RCC 7860 (cell line): ENCODE data around the gene MATN1.
"Not testable (repeated sequence)": the region's sequence is repeated elsewhere in the genome, so short reads cannot be mapped to it uniquely, and the experiment has no call there.

Experiments used
- DNase-seq: peaks from one replicate; pipeline ENCODE4 v3.0.0-alpha.2; 2015; ENCODE audit warnings: low spot score
- FAIRE-seq: peaks from 2 replicates; lab custom pipeline; 2012; peaks lifted over from hg19 to GRCh38; lab: Jason Lieb, UNC

MATN1 gene

DNA sequence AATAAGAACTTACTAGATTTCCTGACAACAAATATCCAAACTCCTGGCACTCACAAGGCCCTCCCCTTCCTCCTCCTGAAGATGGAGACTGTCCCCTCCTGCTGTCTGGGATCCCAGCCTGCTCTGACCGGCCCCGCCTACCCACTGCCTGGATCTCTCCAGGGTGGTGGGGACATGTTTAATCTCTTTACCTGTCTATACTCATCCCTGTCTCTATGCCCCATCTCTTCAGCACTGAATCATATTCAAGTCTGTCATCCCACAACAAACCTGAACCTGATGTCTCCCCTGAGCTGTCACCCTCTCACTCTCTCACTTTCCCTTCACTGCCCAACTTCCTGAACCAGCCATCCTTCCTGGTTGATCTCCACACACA lies 22.1 kb downstream of the MATN1 start:
- FAIRE-seq (no peak), DNase-seq (no peak)

DNA sequence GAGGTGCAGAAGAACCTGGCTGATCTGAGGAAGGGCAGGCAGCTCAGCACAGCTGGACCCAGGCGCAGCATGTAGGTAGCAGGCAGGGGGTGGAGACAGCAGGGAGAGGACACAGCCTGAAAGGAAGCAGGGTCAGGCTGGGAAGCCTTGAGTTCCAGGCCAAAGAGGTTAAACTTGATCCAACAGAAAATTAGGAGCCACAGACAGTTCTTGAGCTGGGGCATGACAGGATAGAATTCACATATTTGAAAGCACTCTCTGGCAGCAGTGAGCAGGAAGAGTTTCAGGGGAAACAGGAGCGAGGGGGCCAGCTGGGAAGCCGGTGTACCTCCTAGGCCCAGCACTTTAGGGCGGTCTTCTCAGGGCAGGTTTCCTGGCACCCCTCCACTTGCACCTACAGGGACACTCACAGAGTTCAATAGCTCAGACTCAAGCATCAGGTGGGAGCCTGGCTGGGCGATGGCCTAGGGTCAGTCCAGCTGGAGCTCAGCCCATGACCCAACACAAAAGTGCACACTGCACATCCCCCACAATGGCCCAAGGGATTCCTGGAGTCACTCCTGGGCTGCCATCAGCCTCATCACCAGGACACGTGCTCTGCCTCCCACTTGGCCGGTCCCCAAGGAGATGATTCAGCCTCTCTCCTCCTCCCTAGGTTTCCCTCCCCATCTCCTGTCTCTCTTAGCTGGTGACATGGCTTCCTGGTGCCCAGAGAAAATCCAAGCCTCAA lies 22.7 kb downstream of the MATN1 start:
- peak; percentile 83 for FAIRE-seq
- DNase-seq: peak; percentile 75

- DNase-seq (no peak), FAIRE-seq (no peak)
Observed at GRCh38 chr1:30699762-30700161, 23.6 kb downstream of the MATN1 start.

DNA sequence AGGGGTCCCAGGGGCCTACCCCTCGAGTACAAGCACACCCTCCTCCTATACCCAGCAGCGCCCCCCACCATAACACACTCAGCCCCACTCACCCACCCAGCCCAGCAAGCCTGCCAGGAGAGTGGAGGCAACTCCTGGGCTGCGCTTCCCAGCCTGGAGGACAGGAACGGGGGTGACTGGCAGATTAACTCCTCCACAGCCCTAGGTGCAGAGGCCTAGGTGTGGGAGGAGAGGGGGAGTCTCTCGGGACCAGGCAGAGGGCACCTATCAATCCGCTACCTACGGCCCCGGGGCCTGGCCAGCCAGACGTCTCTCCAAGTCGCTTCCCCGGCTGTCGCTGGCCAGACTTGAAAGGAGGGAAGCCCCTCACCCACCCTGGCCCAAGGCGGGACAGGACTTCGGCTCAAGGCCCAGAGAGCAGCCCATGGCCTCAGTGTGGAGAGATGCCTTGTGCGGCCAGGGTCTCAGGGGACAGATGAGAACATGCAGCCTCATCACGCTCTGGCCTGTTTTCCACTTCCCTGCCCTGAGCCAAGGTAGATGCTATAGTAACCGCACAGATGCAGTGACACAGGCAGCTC lies 24.9 kb downstream of the MATN1 start:
- DNase-seq: no peak
- FAIRE-seq: no peak

GRCh38 chr1:30697571-30698376 lies 25.6 kb downstream of the MATN1 start:
- DNase-seq (peak; percentile 49), FAIRE-seq (no peak)

- FAIRE-seq: no peak
- DNase-seq: no peak
Observed at GRCh38 chr1:30696831-30697230, 26.6 kb downstream of the MATN1 start.

DNA sequence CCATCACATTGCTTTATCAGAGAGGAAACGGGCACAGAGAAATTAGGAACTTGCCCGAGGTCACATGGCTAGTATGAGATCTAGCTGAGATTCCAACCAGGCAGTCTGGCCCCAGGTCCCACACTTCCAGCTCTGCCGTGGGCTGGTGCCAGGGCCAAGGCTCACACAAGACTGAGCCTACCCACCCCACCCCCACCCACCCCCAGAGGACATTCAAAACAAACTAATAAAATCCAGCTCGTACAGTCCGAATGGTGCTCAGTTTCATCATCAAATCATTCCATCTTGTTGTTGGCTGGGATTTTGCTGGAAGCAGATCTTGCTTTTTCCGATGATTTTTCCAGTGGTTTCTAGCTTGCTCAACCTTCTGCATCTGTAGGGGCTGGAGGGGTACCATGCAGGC lies 27.9 kb downstream of the MATN1 start:
- FAIRE-seq: no peak

GRCh38 chr1:30694280-30695175 lies 28.9 kb downstream of the MATN1 start:
- FAIRE-seq: no peak
- no peak for DNase-seq

More for the DNA sequence above, 27.9 kb downstream of the MATN1 start:
- no peak for DNase-seq

DNA sequence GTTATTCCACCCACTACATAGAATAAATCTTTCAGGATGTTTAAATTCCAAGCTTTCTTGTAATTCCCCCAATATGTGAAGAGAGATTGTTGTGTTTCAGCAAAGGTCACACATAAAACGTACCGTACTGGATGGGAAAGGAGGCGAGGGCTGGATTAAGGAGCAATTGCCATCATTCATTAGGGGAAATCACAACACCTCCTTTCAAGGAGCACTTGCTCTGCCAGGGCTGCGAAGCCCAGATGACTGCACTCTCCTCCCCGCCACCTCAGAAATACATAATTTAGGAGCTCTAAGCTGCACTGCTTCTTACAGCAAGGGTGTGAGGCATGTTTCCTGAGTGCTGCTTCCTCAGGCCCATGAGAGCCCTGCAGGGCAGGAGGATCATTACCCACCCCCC lies 29.6 kb downstream of the MATN1 start:
- DNase-seq (no peak), FAIRE-seq (no peak)

DNA sequence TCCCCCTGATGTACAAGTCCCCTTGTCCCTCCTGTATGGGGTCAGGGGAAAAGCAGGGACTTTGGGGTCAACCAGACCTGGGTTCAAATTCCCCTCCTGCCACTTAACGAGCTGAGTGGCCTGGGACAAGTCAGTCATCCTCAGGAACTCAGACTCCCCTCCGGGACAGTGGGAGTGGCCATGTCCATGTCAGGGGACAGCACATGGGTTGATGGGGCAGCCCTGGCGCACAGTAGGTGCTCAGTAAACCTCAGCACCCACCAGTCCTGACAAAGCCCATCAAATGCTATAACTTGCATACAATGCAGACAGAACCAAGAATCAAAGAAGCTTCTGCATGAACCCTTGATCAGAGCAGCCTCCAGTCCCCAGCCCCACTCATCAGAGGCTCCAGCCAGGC lies 30.0 kb downstream of the MATN1 start:
- DNase-seq (no peak), FAIRE-seq (no peak)

DNA sequence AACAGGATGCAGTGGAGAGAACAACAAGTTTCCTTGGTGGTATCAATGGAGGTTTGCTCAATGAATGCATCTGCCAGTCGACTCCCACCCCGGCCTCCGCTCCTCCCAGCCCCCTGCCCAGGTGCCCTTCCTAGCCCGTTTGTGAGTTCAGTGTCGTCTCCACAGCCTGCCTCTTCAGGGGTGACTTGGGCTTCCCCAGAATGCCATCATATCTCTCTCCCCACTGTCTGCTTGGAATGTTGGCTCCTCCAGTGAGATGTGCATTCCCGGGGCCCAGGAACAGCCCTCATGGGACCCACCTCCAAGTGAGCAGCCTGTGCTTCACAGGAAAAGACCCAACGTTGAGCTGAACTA lies 30.5 kb downstream of the MATN1 start:
- FAIRE-seq: no peak

GRCh38 chr1:30692201-30692947 lies 31.0 kb downstream of the MATN1 start:
- no peak for DNase-seq
- FAIRE-seq: no peak

More for the DNA sequence above, 30.5 kb downstream of the MATN1 start:
- no peak for DNase-seq

DNA sequence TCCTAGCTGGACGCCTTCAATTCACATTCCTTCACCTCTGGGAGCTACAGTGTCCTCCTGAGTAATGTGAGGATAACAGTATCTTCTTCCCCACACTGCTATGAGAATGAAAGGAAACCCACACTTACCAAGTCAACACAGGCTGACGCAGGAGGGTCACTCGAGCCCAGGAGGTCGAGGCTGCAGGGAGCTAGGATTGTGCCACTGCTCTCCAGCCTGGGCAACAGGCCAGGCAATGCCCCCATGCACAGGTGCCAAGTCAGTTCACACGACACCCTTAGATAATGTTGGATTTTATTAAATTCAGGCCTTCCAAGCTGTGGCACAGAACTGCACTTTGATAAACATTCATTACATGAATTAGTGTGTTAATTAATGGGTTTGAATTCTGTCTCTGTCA lies 31.9 kb downstream of the MATN1 start:
- DNase-seq (no peak), FAIRE-seq (no peak)

GRCh38 chr1:30689901-30690645 lies 33.3 kb downstream of the MATN1 start:
- FAIRE-seq (peak; percentile 18), DNase-seq (peak; percentile 36)

DNA sequence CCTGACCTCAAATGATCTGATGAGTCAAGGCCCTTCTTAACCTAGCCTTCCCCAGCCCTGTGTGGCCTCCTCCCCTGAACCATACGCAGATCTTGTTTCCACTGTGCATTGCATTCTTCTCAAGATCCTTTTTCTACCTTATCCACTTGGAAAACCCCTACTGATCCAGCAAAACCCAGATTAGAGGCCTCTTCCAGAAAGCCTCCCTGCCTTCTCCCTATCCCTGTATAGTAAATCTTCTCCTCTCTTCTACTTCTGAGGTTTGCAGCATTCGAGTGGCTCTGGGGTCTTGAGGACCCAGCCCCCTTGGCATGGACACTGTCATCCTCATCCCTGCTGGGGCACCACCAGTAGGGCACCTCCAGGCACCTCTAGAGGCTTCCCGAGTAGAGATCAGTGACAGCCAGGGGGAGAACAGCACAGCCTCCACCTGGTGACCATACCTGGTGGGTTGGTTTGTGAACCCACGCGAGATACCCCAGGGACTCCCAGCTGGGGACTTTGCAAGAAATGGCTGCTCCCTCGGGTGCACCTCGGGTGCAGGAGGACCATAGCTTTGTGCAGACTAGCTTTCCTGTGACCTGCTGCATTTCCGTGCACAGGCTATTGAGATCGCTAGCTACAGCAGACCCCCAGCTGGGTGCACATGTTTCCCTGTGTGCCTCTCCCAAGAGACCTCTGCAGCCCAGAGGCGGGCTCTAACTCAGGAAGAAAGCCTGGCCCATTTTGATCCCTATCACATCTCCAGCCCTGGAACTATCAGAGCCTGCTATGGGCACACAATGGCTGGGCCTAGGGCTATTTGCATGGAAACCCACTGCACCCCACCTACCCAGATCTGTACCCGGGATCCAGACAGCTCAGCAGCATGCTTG lies 34.2 kb downstream of the MATN1 start:
- FAIRE-seq: no peak
- no peak for DNase-seq

DNA sequence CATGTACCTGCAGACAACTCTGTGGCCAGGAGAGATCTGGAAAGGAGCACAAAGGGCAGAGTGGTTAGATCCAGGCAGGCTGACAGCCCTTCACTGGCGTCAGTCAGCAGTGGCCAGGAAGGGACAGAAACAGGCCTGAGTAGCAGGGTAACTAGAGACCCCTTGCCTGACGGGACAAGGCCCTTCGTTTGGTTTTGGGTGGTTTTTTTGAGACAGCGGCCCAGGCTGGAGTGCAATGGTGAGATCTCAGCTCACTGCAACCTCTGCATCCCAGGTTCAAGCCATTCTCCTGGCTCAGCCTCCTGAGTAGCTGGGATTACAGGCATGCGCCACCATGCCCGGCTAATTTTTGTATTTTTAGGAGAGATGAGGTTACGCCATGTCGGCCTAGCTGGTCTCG lies 34.9 kb downstream of the MATN1 start:
- FAIRE-seq, DNase-seq: not testable (repeated sequence)

DNA sequence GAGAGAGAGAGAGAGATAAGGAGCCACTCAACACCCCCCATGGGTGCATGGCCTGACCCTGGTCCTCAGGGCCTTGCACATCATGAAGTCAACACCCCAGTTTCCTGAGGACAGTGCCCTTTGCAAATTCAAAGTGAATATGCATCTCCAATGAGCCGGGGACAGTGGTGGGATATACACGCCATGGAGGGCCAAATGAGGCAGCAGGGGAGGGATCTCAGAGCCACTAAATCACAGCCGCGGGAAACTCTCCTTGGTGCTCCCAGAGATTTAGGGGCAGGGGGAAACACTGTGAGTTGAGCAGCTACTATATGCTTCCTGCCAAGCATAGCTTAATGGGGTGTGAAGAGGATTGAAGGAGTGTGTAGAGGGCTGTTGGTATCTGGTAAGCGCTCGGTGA lies 35.5 kb downstream of the MATN1 start:
- FAIRE-seq (no peak), DNase-seq (no peak)

GRCh38 chr1:30686236-30686935 lies 37.0 kb downstream of the MATN1 start:
- DNase-seq: no peak
- no peak for FAIRE-seq
